Activated naive CD4-positive, alpha-beta T cell treated with anti-CD3 and anti-CD28 coated beads, Interleukin-2, amount 10 ng/mL, durations not matched to agents 5 hours and 36 hours (primary cell): ENCODE results near the gene THPO. TPM values are rescaled to one million over a fixed set of nuclear protein-coding genes. Genes with fewer than 3 reads are reported as not detected.

Experiments used
- total RNA-seq, 2 experiments: library from RNA; stranded (reverse); gene quantifications; one replicate each; pipeline ENCODE4 v1.2.3, GENCODE V29; 2021

THPO gene
- not detected for total RNA-seq

GRCh38 chr3:184377882-184378445 lies at the start of gene THPO:
Gene THPO, minus strand, starts transcription at chr3:184378207. Its CDS starts 1,948 bp downstream, at chr3:184376259.

GRCh38 chr3:184379358-184380184 lies 1.6 kb upstream of the THPO start, which contains the start of gene CHRD:
Gene CHRD, plus strand, starts transcription at chr3:184380054. Its CDS starts 265 bp downstream, at chr3:184380319.

GRCh38 chr3:184361532-184361931 lies 16.5 kb downstream of the THPO start, which contains the start of the genes CLCN2 and POLR2H:
Gene CLCN2, minus strand, starts transcription at chr3:184361605. Its CDS starts 126 bp downstream, at chr3:184361479.
Gene POLR2H, plus strand, starts transcription at chr3:184361710. Its CDS starts 1,783 bp downstream, at chr3:184363493.

GRCh38 chr3:184337399-184337714 lies 40.6 kb downstream of the THPO start, which contains the start of gene FAM131A:
Gene FAM131A, plus strand, starts transcription at chr3:184337600. Its CDS starts 31 bp downstream, at chr3:184337631.

Other genes starting within 250 kb of the THPO start
- 10 to 100 TPM; 48.1 to 51.4 TPM for gene EIF2B5, start 242.8 kb downstream of the THPO start, total RNA-seq
- 10 to 100 TPM; 33.3 to 37.5 TPM for gene DVL3, start 222.8 kb downstream of the THPO start, total RNA-seq
- 100 to 1,000 TPM; 199 to 214 TPM for gene AP2M1, start 203.4 kb downstream of the THPO start, total RNA-seq
- gene ABCF3, start 192.0 kb downstream of the THPO start, total RNA-seq, result 10 to 100 TPM; 60.4 TPM
- gene VWA5B2, start 148.6 kb downstream of the THPO start, total RNA-seq, result not detected
- 10 to 100 TPM; 37.9 to 41.2 TPM for gene ALG3, start 129.2 kb downstream of the THPO start, total RNA-seq
- gene EEF1AKMT4, start 128.5 kb downstream of the THPO start, total RNA-seq, result 1 to 10 TPM; 3.3 to 4.3 TPM
- not detected for gene CAMK2N2, start 116.7 kb downstream of the THPO start, total RNA-seq
- gene ECE2, start 102.2 kb downstream of the THPO start, total RNA-seq, result not detected
- gene PSMD2, start 79.0 kb downstream of the THPO start, total RNA-seq, result 100 to 1,000 TPM; 150 to 153 TPM
- gene EIF4G1, start 63.6 kb downstream of the THPO start, total RNA-seq, result 100 to 1,000 TPM; 240 to 246 TPM
- 1 to 10 TPM; 5.8 to 6.1 TPM for gene FAM131A, start 40.6 kb downstream of the THPO start, total RNA-seq
- gene CLCN2, start 16.6 kb downstream of the THPO start, total RNA-seq, result 1 to 10 TPM; 3.1 to 4.1 TPM
- 10 to 100 TPM; 74.2 to 78.3 TPM for gene POLR2H, start 16.5 kb downstream of the THPO start, total RNA-seq
- gene CHRD, start 1.8 kb upstream of the THPO start, total RNA-seq, result not detected
- under 1 TPM; 0.08 to 0.17 TPM for gene EPHB3, start 183.6 kb upstream of the THPO start, total RNA-seq